Measurements from ENCODE around the gene ADCY3.
A peak's percentile ranks its signal among the peaks of the same experiment; 100 is the strongest.

ADCY3 gene

GRCh38 chr2:24827321-24828237 is 92.5 kb downstream of the ADCY3 start:
- TF ChIP-seq, protein P1, sequence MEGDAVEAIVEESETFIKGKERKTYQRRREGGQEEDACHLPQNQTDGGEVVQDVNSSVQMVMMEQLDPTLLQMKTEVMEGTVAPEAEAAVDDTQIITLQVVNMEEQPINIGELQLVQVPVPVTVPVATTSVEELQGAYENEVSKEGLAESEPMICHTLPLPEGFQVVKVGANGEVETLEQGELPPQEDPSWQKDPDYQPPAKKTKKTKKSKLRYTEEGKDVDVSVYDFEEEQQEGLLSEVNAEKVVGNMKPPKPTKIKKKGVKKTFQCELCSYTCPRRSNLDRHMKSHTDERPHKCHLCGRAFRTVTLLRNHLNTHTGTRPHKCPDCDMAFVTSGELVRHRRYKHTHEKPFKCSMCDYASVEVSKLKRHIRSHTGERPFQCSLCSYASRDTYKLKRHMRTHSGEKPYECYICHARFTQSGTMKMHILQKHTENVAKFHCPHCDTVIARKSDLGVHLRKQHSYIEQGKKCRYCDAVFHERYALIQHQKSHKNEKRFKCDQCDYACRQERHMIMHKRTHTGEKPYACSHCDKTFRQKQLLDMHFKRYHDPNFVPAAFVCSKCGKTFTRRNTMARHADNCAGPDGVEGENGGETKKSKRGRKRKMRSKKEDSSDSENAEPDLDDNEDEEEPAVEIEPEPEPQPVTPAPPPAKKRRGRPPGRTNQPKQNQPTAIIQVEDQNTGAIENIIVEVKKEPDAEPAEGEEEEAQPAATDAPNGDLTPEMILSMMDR (IDR thresholded peaks at IDR 0.05; ENCODE audit: low read depth, low read length) = peak; percentile 89

DNA sequence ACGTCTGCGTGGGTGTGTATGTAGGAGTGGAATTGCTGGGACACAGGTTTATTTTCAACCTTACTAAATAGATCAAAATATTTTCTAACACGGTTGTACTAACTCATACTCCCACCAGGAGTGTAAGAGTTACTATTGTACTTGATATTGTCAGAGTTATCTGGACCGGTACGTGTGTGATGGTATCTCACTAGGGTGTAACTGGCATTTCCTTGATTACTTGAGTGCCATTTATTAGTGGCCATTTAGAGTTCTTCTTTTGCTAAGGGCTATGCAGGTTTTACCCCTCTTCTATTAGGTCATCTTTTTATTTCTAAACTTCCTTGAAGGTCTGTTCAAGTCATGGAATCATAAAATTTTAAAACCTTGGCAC is 93.3 kb downstream of the ADCY3 start:
- H3K4me3 ChIP-seq (ENCODE audit: low read depth, low read length) = no peak overlapping the region
- TF ChIP-seq, protein P1 (IDR thresholded peaks at IDR 0.05; ENCODE audit: low read depth, low read length) = no peak

More at GRCh38 chr2:24827321-24828237, 92.5 kb downstream of the ADCY3 start:
- no peak overlapping the region for H3K4me3 ChIP-seq (ENCODE audit: low read depth, low read length)

- H3K4me3 ChIP-seq (ENCODE audit: low read depth, low read length) = no peak overlapping the region
- TF ChIP-seq, protein P1 (IDR thresholded peaks at IDR 0.05; ENCODE audit: low read depth, low read length) = no peak
Measured at GRCh38 chr2:24825883-24826772, 93.9 kb downstream of the ADCY3 start.

DNA sequence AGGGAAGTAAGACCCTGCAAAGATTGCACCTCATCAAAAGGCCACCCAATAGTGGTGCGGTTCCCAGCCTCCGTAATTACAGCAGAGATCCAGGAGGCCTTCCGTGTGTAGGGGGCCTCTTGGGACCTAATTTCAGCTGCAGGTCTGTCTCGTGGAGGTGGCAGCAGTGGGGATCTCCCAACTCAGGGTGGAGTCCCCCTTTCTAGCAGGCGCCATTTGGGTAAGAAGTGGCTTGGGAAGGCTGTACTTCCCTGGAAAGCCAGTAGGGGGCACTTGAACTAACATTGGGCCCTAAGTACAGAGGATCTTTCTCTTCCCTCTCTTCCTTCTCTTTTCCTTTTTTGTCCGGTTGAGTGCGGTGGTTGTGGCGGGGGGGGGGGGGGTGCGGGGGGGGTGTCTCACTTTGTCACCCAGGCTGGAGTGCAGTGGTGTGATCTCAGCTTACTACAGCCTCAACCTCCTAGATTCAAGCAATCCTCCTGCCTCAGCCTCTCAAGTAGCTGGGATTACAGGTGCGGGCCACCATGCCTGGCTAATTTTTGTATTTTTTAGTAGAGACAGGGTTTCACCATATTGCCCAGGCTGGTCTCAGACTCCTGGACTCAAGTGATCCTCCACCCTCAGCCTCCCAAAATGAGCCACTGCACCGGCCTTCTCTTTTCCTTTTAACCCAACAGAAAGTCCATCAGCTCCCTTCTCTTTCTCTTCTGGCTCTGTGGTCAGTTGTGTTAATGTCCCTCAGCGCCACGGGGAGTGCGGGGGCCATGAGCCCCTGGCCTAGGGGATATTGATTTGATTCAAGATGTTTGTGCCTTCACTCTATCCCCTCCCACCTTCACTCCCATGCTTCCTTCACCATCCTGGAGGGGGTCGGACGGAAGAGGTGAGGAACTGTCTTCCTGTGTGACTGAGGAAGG is 94.8 kb downstream of the ADCY3 start:
- TF ChIP-seq, protein P1 (IDR thresholded peaks at IDR 0.05; ENCODE audit: low read depth, low read length) = peak; percentile 60
- no peak overlapping the region for H3K4me3 ChIP-seq (ENCODE audit: low read depth, low read length)

DNA sequence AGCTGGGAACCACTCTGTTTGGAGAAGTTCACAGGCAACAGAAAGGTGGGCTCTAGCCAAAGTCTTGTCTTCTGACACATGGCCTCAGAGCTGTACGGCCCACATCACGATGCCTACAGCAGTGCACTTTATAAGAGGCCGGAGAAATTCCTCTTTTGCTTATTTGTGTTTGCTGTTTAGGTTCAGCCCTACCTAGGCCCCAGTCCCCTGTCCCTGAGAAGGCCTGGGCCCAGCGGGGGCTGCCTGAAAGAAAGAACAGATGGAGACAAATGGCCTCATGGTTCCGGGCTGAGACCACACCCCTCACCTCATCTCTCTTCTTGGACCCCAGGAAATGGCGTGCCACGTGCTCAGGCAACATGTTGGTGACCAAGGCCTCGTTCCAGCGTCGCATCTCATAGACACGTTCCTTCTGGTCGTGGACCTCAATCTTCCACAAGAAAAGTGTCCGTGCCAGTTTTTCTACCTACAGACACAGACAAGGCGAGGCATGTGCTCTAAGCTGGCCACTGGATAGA is 95.9 kb downstream of the ADCY3 start:
- TF ChIP-seq, protein P1 (IDR thresholded peaks at IDR 0.05; ENCODE audit: low read depth, low read length) = no peak
- H3K4me3 ChIP-seq (ENCODE audit: low read depth, low read length) = no peak overlapping the region

DNA sequence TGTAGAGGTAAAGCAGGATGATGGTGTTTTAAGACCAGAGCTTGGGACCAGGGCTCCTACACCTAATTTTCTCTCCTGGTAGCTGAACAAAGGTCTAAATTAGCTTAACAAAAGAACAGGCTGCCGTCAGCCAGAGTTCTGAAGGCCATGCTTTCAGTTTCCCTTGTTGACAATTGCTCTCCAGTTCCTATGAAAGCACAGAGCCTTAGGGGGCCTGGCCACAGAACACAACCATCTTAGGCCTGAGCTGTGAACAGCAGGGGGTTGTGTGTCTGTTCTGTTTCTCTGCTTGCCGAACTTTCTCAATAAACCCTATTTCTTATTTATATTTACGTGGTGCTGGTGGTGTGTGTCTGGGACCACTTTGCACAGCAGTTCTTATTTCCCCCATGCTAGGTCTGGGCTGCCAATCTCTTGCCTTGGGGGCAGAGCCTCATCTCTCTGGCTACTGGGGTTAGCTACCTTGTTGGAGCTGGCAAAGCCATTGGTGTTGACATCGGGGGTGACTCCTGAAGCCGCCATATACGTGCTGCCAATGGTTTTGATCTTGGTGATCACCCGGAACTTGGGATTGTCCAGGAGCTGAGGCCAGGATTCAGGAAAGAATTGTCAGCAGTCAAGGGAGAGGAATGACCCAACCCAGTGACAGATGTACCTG is 97.9 kb downstream of the ADCY3 start:
- no peak overlapping the region for H3K4me3 ChIP-seq (ENCODE audit: low read depth, low read length)
- TF ChIP-seq, protein P1 (IDR thresholded peaks at IDR 0.05; ENCODE audit: low read depth, low read length) = no peak
